HepG2 (cell line): ENCODE measurements around the gene PSMA7.

ENCODE experiments used
- CREB1 ChIP-seq, 2 experiments: fragments of 450-650 bp in 1 of 2; IDR thresholded peaks; 2 replicates each; pipeline ENCODE4 v1.6.1; 2016 to 2017; ENCODE audit warnings: control low read depth in 1 of 2, mild to moderate bottlenecking in 1 of 2, missing compliant biosample characterization in 1 of 2, missing genetic modification characterization in 1 of 2
- EHMT2 ChIP-seq: fragments of 200-600 bp; sonication (generic); IDR thresholded peaks from 2 replicates; pipeline ENCODE4 v1.7.0; 2017; ENCODE audit warnings: antibody characterized with exemption, low read depth, low read length, borderline replicate concordance
- MXI1 ChIP-seq: IDR thresholded peaks from 3 replicates; pipeline ENCODE4 v1.6.1; 2012; ENCODE audit warnings: low read depth, low read length, inconsistent platforms, borderline replicate concordance
- NCOA2 ChIP-seq: sonication (generic); formaldehyde crosslinking; IDR thresholded peaks from 2 replicates; pipeline ENCODE4 v1.8.0; 2022; ENCODE audit warnings: inconsistent platforms
- TF ChIP-seq, protein P1 (sequence below): sonication (generic); formaldehyde crosslinking; IDR thresholded peaks from 2 replicates; pipeline ENCODE4 v1.5.0; 2020; ENCODE audit warnings: mild to moderate bottlenecking, missing genetic modification reagents, moderate library complexity

DNA sequence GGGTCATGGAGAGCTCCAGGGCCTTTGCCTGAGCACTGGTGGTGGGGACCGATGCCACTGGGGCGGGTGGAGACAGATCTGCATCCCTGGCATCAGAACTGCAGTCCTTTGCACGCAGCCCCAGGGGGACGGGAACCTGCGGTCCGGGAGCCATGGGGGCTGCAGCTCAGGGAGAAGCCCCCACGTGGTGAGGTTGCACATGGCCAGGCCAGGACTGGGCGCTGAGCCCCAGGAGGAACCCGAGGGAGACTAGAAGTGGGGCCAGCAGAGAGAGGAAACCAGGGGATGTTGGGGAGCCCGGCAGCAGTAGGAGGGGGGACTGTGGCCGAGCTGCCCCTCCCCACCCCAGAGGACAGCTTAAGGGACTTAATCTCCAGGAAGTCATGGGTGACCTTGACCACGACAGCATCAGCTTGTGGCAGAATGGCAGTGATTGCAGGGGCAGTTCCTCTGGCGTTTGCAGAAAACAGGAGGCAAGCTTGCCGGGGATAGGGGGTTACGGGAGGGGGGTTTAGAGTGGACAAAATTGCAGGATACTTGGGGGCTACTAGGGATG, 38.9 kb downstream of the PSMA7 start:
- TF ChIP-seq CREB1 (IDR thresholded peaks at IDR 0.05) (no peak), CREB1 (CRISPR knock-in tag; IDR thresholded peaks at IDR 0.05) (no peak), MXI1 (no peak), NCOA2 (CRISPR knock-in tag) (no peak), EHMT2 (no peak)
- TF ChIP-seq, protein P1, sequence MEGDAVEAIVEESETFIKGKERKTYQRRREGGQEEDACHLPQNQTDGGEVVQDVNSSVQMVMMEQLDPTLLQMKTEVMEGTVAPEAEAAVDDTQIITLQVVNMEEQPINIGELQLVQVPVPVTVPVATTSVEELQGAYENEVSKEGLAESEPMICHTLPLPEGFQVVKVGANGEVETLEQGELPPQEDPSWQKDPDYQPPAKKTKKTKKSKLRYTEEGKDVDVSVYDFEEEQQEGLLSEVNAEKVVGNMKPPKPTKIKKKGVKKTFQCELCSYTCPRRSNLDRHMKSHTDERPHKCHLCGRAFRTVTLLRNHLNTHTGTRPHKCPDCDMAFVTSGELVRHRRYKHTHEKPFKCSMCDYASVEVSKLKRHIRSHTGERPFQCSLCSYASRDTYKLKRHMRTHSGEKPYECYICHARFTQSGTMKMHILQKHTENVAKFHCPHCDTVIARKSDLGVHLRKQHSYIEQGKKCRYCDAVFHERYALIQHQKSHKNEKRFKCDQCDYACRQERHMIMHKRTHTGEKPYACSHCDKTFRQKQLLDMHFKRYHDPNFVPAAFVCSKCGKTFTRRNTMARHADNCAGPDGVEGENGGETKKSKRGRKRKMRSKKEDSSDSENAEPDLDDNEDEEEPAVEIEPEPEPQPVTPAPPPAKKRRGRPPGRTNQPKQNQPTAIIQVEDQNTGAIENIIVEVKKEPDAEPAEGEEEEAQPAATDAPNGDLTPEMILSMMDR (CRISPR knock-in tag) = no peak
